Calu3 (cell line): ENCODE results near the gene AMBP. TPM values are rescaled to one million over a fixed set of nuclear protein-coding genes. Genes with fewer than 3 reads are reported as not detected.

ENCODE experiments used
- BruUV-seq: library from RNA; stranded (reverse); fragments of 400-500 nt; replicated peaks from 2 replicates; lab custom pipeline; 2021; lab: Mats Ljungman, UMichigan
- CTCF ChIA-PET: fragments of 300-600 bp; sonication (Branson Sonifier 250); formaldehyde crosslinking; loops from one replicate; lab custom pipeline; 2022; ENCODE audit warnings: antibody characterized with exemption; lab: Charles Lee
- DNase-seq: peaks from one replicate; pipeline ENCODE4 v3.0.0; 2022
- H3K27ac Mint-ChIP-seq: one replicate; pipeline ENCODE4 v1.8.0; 2022; ENCODE audit warnings: mixed read lengths; ENCODE audit not compliant: unreplicated experiment
- H3K27me3 Mint-ChIP-seq: one replicate; pipeline ENCODE4 v1.8.0; 2022; ENCODE audit warnings: mixed read lengths; ENCODE audit not compliant: unreplicated experiment
- H3K36me3 Mint-ChIP-seq: one replicate; pipeline ENCODE4 v1.8.0; 2022; ENCODE audit warnings: mild to moderate bottlenecking, moderate library complexity, mixed read lengths; ENCODE audit not compliant: insufficient read depth, unreplicated experiment
- H3K4me1 Mint-ChIP-seq: one replicate; pipeline ENCODE4 v1.8.0; 2022; ENCODE audit warnings: mild to moderate bottlenecking, low read depth, mixed read lengths; ENCODE audit not compliant: unreplicated experiment
- H3K4me3 Mint-ChIP-seq: one replicate; pipeline ENCODE4 v1.8.0; 2022; ENCODE audit warnings: mild to moderate bottlenecking, low read depth, moderate library complexity, mixed read lengths; ENCODE audit not compliant: unreplicated experiment
- H3K9me3 Mint-ChIP-seq: one replicate; pipeline ENCODE4 v1.8.0; 2022; ENCODE audit warnings: low read depth, mixed read lengths; ENCODE audit not compliant: unreplicated experiment
- CTCF ChIP-seq: fragments of 200-600 bp; IDR thresholded peaks from one replicate; pipeline ENCODE4 v1.8.0; 2022; ENCODE audit warnings: antibody characterized with exemption; ENCODE audit not compliant: unreplicated experiment
- intact Hi-C: fragments of 100-400 bp; cut with micrococcal nuclease; formaldehyde crosslinking; loops from one replicate; pipeline ENCODE4 v1.10.0; 2022; ENCODE audit not compliant: unreplicated experiment
- total RNA-seq: library from RNA; stranded (reverse); gene quantifications from 2 replicates; pipeline ENCODE4 v1.2.3, GENCODE V29; 2022

AMBP gene
- total RNA-seq, 1 experiment from 2014 or later = 2.7 TPM

GRCh38 chr9:114092336-114092735 lies 14.2 kb upstream of the AMBP start:
- Mint-ChIP-seq H3K27me3 (no peaks in the 10 kb centered on the region), H3K9me3 (no peaks in the 10 kb centered on the region), H3K27ac (no peak overlapping the region), H3K36me3 (peaks cover 16% of the 10 kb centered on the region), H3K4me1 (peaks cover 14% of the 10 kb centered on the region), H3K4me3 (no peak overlapping the region)
- intact Hi-C loops = no loop called here
- CTCF ChIA-PET = interaction anchor here (1.0 kb wide), 1 partner anchor 15 kb away, joined by 3 read pairs; the partner anchor contains the start of gene AMBP
- no peak for TF ChIP-seq CTCF
- no TSS peak for BruUV-seq
- no peak for DNase-seq

GRCh38 chr9:114091711-114092110 lies 13.6 kb upstream of the AMBP start:
- H3K9me3 Mint-ChIP-seq = no peaks in the 10 kb centered on the region
- intact Hi-C loops = no loop called here
- H3K4me3 Mint-ChIP-seq = no peak overlapping the region
- BruUV-seq = no TSS peak
- no peak for TF ChIP-seq CTCF
- peaks cover 8% of the 10 kb centered on the region for H3K4me1 Mint-ChIP-seq
- no peaks in the 10 kb centered on the region for H3K27me3 Mint-ChIP-seq
- peaks cover 11% of the 10 kb centered on the region for H3K36me3 Mint-ChIP-seq
- no peak overlapping the region for H3K27ac Mint-ChIP-seq
- CTCF ChIA-PET = interaction anchor here (1.0 kb wide), 1 partner anchor 14 kb away, joined by 3 read pairs; the partner anchor contains the start of gene AMBP
- no peak for DNase-seq

GRCh38 chr9:114090798-114091197 lies 12.7 kb upstream of the AMBP start:
- no peak overlapping the region for H3K4me3 Mint-ChIP-seq
- no peaks in the 10 kb centered on the region for H3K4me1 Mint-ChIP-seq
- no TSS peak for BruUV-seq
- H3K27me3 Mint-ChIP-seq = no peaks in the 10 kb centered on the region
- CTCF ChIA-PET = no interaction called here
- intact Hi-C loops = no loop called here
- H3K36me3 Mint-ChIP-seq = peaks cover 11% of the 10 kb centered on the region
- no peak for TF ChIP-seq CTCF
- peak overlapping the region; percentile 9 for H3K27ac Mint-ChIP-seq
- no peak for DNase-seq
- no peaks in the 10 kb centered on the region for H3K9me3 Mint-ChIP-seq

- intact Hi-C loops = no loop called here
- CTCF ChIA-PET = interaction anchor here (2.1 kb wide), 1 partner anchor 19 kb away, joined by 4 read pairs; no protein-coding TSS in a partner anchor
- TF ChIP-seq CTCF = no peak
- H3K36me3 Mint-ChIP-seq = peaks cover 6% of the 10 kb centered on the region
- H3K4me3 Mint-ChIP-seq = no peak overlapping the region
- DNase-seq = no peak
- H3K9me3 Mint-ChIP-seq = no peaks in the 10 kb centered on the region
- H3K27ac Mint-ChIP-seq = no peak overlapping the region
- no peaks in the 10 kb centered on the region for H3K4me1 Mint-ChIP-seq
- no peaks in the 10 kb centered on the region for H3K27me3 Mint-ChIP-seq
- BruUV-seq = no TSS peak
Measured at GRCh38 chr9:114089206-114089840, 11.2 kb upstream of the AMBP start.
